H1 (cell line): ENCODE data around the gene DNAJC5G. TPM values are rescaled to one million over a fixed set of nuclear protein-coding genes. Genes with fewer than 3 reads are reported as not detected.

ENCODE experiments used
- SP1 ChIP-seq: IDR thresholded peaks from 2 replicates; pipeline ENCODE4 v1.6.1; 2011; ENCODE audit warnings: low read depth, low read length
- TEAD4 ChIP-seq: IDR thresholded peaks from 2 replicates; pipeline ENCODE4 v1.6.1; 2012; ENCODE audit warnings: low read depth, low read length, inconsistent platforms, mixed read lengths
- ZNF274 ChIP-seq: IDR thresholded peaks from 2 replicates; pipeline ENCODE4 v1.7.0; 2012; ENCODE audit warnings: low read length, borderline replicate concordance; ENCODE audit errors: extremely low read depth
- polyA plus RNA-seq, 7 experiments: library from polyadenylated mRNA; depleted of rRNA in 3 of 7; stranded (reverse) in 5 of 7; unstranded in 2 of 7; fragments of >200 nt in 5 of 7; fragments of 200-250 nt in 2 of 7; gene quantifications; 1 replicate in 5 of 7; 2 replicates in 1 of 7; 4 replicates in 1 of 7; pipeline versions ENCODE4 v1.2.1 to v1.2.3, GENCODE V29; 2011 to 2013; ENCODE audit warnings: missing spikeins in 2 of 7, mixed read lengths in 2 of 7
- total RNA-seq: library from RNA; stranded (reverse); fragmentation: NEBNext Ultra II Directional; extraction: Animal tissue kit (Norgen Biotek cat#: 25700); gene quantifications from 2 replicates; pipeline ENCODE4 v1.2.1, GENCODE V29; 2021
- TF ChIP-seq, protein P1 (sequence below): IDR thresholded peaks from 2 replicates; pipeline ENCODE4 v1.6.1; 2011; ENCODE audit warnings: low read depth, mild to moderate bottlenecking, low read length; ENCODE audit not compliant: insufficient read depth

Gene DNAJC5G
- total and polyA plus RNA-seq, 2 of the 8 experiments (the other 6 are each of a cell fraction or from before 2014, with no cell fraction given) = 0.83 to 1.4 TPM

DNA sequence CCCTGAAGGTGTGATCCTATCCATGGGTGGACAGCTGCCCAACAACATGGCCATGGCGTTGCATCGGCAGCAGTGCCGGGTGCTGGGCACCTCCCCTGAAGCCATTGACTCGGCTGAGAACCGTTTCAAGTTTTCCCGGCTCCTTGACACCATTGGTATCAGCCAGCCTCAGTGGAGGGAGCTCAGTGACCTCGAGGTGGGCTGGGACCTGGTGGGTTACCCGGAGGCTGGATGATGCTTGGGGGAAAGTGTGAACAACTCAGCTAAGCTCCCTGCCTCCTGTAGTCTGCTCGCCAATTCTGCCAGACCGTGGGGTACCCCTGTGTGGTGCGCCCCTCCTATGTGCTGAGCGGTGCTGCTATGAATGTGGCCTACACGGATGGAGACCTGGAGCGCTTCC, 41.9 kb upstream of the DNAJC5G start (continued):
- TF ChIP-seq, protein P1, sequence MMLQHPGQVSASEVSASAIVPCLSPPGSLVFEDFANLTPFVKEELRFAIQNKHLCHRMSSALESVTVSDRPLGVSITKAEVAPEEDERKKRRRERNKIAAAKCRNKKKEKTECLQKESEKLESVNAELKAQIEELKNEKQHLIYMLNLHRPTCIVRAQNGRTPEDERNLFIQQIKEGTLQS = no peak
- TF ChIP-seq SP1 (no peak), TEAD4 (no peak), ZNF274 (no peak)
